ENCODE data around the gene MYO5A. TPM values are rescaled to one million over a fixed set of nuclear protein-coding genes. Genes with fewer than 3 reads are reported as not detected.

MYO5A gene
- total RNA-seq, 3 donors from 2014 or later, result 25.6 to 32.2 (median 29.1) TPM

GRCh38 chr15:52329987-52330386 is 198.7 kb downstream of the MYO5A start:
- no peak for DNase-seq
- H3K4me3 Mint-ChIP-seq, result no peak overlapping the region
- H3K27me3 Mint-ChIP-seq (ENCODE audit: low read depth), result no peaks in the 10 kb centered on the region
- ATAC-seq, result no peak
- H3K36me3 Mint-ChIP-seq (ENCODE audit: insufficient read depth), result peaks cover 39% of the 10 kb centered on the region
- no peaks in the 10 kb centered on the region for H3K9me3 Mint-ChIP-seq
- H3K4me1 Mint-ChIP-seq (ENCODE audit: low read depth), result peaks cover 15% of the 10 kb centered on the region

GRCh38 chr15:52329150-52329549 is 199.5 kb downstream of the MYO5A start:
- Mint-ChIP-seq H3K4me3 (no peak overlapping the region), H3K27me3 (ENCODE audit: low read depth) (no peaks in the 10 kb centered on the region), H3K36me3 (ENCODE audit: insufficient read depth) (peaks cover 36% of the 10 kb centered on the region), H3K4me1 (ENCODE audit: low read depth) (peaks cover 15% of the 10 kb centered on the region), H3K9me3 (no peaks in the 10 kb centered on the region)
- ATAC-seq (no peak), DNase-seq (no peak)

- Mint-ChIP-seq H3K27me3 (ENCODE audit: low read depth) (no peaks in the 10 kb centered on the region), H3K9me3 (no peaks in the 10 kb centered on the region), H3K36me3 (ENCODE audit: insufficient read depth) (peaks cover 36% of the 10 kb centered on the region), H3K4me3 (no peak overlapping the region), H3K4me1 (ENCODE audit: low read depth) (peaks cover 15% of the 10 kb centered on the region)
- no peak for DNase-seq
- ATAC-seq, result no peak
Observed at GRCh38 chr15:52328680-52329079, 200.0 kb downstream of the MYO5A start.

GRCh38 chr15:52326756-52327155 is 201.9 kb downstream of the MYO5A start:
- peaks cover 7% of the 10 kb centered on the region for H3K4me1 Mint-ChIP-seq (ENCODE audit: low read depth)
- no peaks in the 10 kb centered on the region for H3K27me3 Mint-ChIP-seq (ENCODE audit: low read depth)
- no peak overlapping the region for H3K4me3 Mint-ChIP-seq
- no peak for ATAC-seq
- H3K36me3 Mint-ChIP-seq (ENCODE audit: insufficient read depth), result peaks cover 41% of the 10 kb centered on the region
- no peaks in the 10 kb centered on the region for H3K9me3 Mint-ChIP-seq
- no peak for DNase-seq

DNA sequence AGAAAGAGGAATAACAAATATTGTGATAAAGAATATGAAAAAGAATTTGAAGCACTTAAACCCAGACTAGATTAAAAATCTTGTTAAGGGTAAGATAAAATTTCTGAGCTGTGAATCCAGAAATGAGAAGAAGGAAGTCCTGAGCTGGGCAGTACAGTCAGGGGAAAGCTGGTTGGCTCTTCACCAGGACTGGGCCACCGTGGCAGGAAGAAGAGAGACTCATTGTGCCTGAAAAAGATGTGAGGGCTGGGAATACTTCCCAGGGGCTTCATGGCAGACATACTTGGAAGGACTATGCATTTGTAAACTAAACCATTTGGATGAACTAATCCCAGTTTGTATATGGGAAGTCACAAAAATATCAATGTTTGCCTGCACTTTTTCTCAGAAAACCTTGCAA is 204.6 kb downstream of the MYO5A start:
- no peak overlapping the region for H3K4me3 Mint-ChIP-seq
- H3K36me3 Mint-ChIP-seq (ENCODE audit: insufficient read depth), result peaks cover 43% of the 10 kb centered on the region
- no peaks in the 10 kb centered on the region for H3K9me3 Mint-ChIP-seq
- H3K4me1 Mint-ChIP-seq (ENCODE audit: low read depth), result no peaks in the 10 kb centered on the region
- ATAC-seq (no peak), DNase-seq (no peak)
- no peaks in the 10 kb centered on the region for H3K27me3 Mint-ChIP-seq (ENCODE audit: low read depth)

- Mint-ChIP-seq H3K27me3 (ENCODE audit: low read depth) (no peaks in the 10 kb centered on the region), H3K4me1 (ENCODE audit: low read depth) (no peaks in the 10 kb centered on the region), H3K4me3 (no peak overlapping the region), H3K36me3 (ENCODE audit: insufficient read depth) (peaks cover 44% of the 10 kb centered on the region), H3K9me3 (no peaks in the 10 kb centered on the region)
- ATAC-seq (no peak), DNase-seq (no peak)
Observed at GRCh38 chr15:52318729-52319500, 209.8 kb downstream of the MYO5A start.

DNA sequence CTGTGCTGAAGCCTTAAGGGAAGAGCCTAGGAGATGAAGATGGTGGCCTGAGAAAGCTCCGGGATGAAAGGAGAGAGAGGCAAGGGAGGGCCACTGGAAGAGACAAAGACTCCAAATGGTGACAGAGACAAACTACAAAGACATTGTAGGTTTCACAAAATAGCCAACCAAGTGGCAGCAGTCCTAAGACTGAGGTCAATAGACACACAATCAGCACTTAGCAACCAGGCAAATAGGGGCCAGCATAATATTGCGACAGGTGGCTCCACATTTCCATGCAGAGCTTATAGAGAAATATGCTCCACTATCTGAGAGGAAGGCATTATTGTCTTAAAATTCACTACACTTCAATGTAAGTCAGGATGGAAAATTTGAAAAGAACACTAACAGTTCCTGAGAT is 211.0 kb downstream of the MYO5A start:
- no peaks in the 10 kb centered on the region for H3K4me1 Mint-ChIP-seq (ENCODE audit: low read depth)
- H3K36me3 Mint-ChIP-seq (ENCODE audit: insufficient read depth), result peaks cover 51% of the 10 kb centered on the region
- no peak overlapping the region for H3K4me3 Mint-ChIP-seq
- ATAC-seq (no peak), DNase-seq (no peak)
- no peaks in the 10 kb centered on the region for H3K9me3 Mint-ChIP-seq
- H3K27me3 Mint-ChIP-seq (ENCODE audit: low read depth), result no peaks in the 10 kb centered on the region

GRCh38 chr15:52317022-52317421 is 211.7 kb downstream of the MYO5A start:
- H3K36me3 Mint-ChIP-seq (ENCODE audit: insufficient read depth), result peaks cover 52% of the 10 kb centered on the region
- ATAC-seq, result no peak
- H3K9me3 Mint-ChIP-seq, result no peaks in the 10 kb centered on the region
- H3K4me1 Mint-ChIP-seq (ENCODE audit: low read depth), result no peaks in the 10 kb centered on the region
- no peak for DNase-seq
- H3K4me3 Mint-ChIP-seq, result no peak overlapping the region
- H3K27me3 Mint-ChIP-seq (ENCODE audit: low read depth), result no peaks in the 10 kb centered on the region

GRCh38 chr15:52309154-52309548 is 219.5 kb downstream of the MYO5A start:
- Mint-ChIP-seq H3K9me3 (no peaks in the 10 kb centered on the region), H3K27me3 (ENCODE audit: low read depth) (no peaks in the 10 kb centered on the region), H3K4me3 (no peak overlapping the region), H3K36me3 (ENCODE audit: insufficient read depth) (peaks cover 40% of the 10 kb centered on the region), H3K4me1 (ENCODE audit: low read depth) (peaks cover 1% of the 10 kb centered on the region)
- DNase-seq (no peak), ATAC-seq (no peak)

- DNase-seq, result no peak
- Mint-ChIP-seq H3K36me3 (ENCODE audit: insufficient read depth) (peaks cover 34% of the 10 kb centered on the region), H3K4me3 (no peak overlapping the region), H3K4me1 (ENCODE audit: low read depth) (peaks cover 4% of the 10 kb centered on the region), H3K9me3 (no peaks in the 10 kb centered on the region), H3K27me3 (ENCODE audit: low read depth) (no peaks in the 10 kb centered on the region)
- ATAC-seq, result no peak
Observed at GRCh38 chr15:52308446-52309153, 220.1 kb downstream of the MYO5A start.

- no peak for ATAC-seq
Observed at GRCh38 chr15:52307847-52308246, 220.8 kb downstream of the MYO5A start.

GRCh38 chr15:52306270-52306669 is 222.4 kb downstream of the MYO5A start:
- no peak for DNase-seq
- Mint-ChIP-seq H3K36me3 (ENCODE audit: insufficient read depth) (peaks cover 22% of the 10 kb centered on the region), H3K27me3 (ENCODE audit: low read depth) (no peaks in the 10 kb centered on the region), H3K9me3 (no peaks in the 10 kb centered on the region), H3K4me3 (no peak overlapping the region), H3K4me1 (ENCODE audit: low read depth) (peaks cover 11% of the 10 kb centered on the region)
- ATAC-seq, result peak; percentile 35 to 51

More at GRCh38 chr15:52307847-52308246, 220.8 kb downstream of the MYO5A start:
- Mint-ChIP-seq H3K27me3 (ENCODE audit: low read depth) (no peaks in the 10 kb centered on the region), H3K4me3 (no peak overlapping the region), H3K36me3 (ENCODE audit: insufficient read depth) (peaks cover 27% of the 10 kb centered on the region), H3K4me1 (ENCODE audit: low read depth) (peaks cover 11% of the 10 kb centered on the region), H3K9me3 (no peaks in the 10 kb centered on the region)
- DNase-seq, result no peak

DNA sequence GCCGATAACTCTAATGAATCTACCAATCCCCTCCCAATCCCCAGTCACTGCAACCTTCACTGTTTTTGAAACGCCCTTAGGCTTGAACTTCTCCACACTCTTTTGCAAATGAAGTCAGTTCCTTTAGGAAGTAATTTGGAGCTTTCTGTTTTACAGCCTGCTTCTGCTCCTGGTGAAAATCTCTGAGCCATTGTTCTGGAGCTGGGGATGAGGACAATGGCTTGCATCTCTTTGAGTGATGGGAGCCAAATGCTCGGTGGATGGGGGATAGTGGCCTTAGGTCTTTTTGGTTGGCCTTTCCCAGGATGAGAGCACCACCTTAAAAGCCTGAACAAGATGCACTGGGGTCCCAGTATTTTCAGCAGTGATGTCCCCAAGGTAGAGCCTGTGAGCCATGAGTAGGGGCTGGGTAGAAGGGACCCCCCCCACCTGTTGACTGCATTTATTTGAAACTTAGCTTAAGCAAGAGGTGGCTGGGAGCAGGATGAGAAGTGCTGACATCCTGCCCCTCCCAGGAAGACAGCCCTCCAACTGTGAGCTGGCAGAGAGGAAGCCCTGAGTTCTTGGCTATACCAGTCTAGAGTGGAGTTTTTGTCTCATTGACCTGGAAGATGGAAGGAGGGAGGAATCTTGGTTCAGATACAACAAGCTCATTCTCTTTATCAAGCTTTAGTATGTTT is 225.4 kb downstream of the MYO5A start:
- no peak for ATAC-seq
- no peak for DNase-seq
- peaks cover 12% of the 10 kb centered on the region for H3K36me3 Mint-ChIP-seq (ENCODE audit: insufficient read depth)
- peaks cover 11% of the 10 kb centered on the region for H3K4me1 Mint-ChIP-seq (ENCODE audit: low read depth)
- H3K27me3 Mint-ChIP-seq (ENCODE audit: low read depth), result peaks cover under 1% of the 10 kb centered on the region
- H3K4me3 Mint-ChIP-seq, result no peak overlapping the region
- no peaks in the 10 kb centered on the region for H3K9me3 Mint-ChIP-seq

DNA sequence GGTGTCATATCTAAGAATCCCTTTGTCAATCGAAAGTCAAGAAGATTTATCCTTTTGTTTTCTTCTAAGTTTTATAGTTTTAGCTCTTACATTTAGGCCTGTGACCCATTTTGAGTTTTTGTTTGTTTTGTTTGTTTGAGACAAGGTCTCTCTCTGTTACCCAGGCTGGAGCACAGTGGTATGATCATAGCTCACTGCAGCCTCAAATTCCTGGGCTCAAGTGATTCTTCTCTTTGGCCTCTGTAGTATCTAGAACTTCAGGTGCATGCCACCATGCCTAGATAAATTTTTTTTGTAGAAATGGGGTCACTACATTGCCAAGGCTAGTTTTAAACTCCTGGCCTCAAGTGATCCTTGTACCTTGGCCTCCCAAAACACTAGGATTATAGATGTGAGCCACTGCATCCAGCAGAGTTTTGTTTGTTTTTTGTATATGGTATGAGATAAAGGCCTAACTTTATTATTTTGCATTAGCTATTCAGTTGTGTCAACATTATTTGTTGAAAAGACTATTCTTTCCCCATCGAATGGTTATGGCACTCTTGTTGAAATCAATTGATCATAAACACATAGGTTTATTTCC is 227.3 kb downstream of the MYO5A start:
- Mint-ChIP-seq H3K27me3 (ENCODE audit: low read depth) (peaks cover 6% of the 10 kb centered on the region), H3K9me3 (no peaks in the 10 kb centered on the region), H3K4me1 (ENCODE audit: low read depth) (peaks cover 11% of the 10 kb centered on the region), H3K4me3 (no peak overlapping the region), H3K36me3 (ENCODE audit: insufficient read depth) (peaks cover 11% of the 10 kb centered on the region)
- no peak for DNase-seq
- no peak for ATAC-seq

Measured in activated T-cell treated with anti-CD3 and anti-CD28 coated beads, Interleukin-2, amount 50 U/mL, for 4 hours (primary cell).